Measurements from ENCODE around the gene CAPRIN2.

CAPRIN2 gene, protein sequence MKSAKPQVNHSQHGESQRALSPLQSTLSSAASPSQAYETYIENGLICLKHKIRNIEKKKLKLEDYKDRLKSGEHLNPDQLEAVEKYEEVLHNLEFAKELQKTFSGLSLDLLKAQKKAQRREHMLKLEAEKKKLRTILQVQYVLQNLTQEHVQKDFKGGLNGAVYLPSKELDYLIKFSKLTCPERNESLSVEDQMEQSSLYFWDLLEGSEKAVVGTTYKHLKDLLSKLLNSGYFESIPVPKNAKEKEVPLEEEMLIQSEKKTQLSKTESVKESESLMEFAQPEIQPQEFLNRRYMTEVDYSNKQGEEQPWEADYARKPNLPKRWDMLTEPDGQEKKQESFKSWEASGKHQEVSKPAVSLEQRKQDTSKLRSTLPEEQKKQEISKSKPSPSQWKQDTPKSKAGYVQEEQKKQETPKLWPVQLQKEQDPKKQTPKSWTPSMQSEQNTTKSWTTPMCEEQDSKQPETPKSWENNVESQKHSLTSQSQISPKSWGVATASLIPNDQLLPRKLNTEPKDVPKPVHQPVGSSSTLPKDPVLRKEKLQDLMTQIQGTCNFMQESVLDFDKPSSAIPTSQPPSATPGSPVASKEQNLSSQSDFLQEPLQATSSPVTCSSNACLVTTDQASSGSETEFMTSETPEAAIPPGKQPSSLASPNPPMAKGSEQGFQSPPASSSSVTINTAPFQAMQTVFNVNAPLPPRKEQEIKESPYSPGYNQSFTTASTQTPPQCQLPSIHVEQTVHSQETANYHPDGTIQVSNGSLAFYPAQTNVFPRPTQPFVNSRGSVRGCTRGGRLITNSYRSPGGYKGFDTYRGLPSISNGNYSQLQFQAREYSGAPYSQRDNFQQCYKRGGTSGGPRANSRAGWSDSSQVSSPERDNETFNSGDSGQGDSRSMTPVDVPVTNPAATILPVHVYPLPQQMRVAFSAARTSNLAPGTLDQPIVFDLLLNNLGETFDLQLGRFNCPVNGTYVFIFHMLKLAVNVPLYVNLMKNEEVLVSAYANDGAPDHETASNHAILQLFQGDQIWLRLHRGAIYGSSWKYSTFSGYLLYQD

DNA sequence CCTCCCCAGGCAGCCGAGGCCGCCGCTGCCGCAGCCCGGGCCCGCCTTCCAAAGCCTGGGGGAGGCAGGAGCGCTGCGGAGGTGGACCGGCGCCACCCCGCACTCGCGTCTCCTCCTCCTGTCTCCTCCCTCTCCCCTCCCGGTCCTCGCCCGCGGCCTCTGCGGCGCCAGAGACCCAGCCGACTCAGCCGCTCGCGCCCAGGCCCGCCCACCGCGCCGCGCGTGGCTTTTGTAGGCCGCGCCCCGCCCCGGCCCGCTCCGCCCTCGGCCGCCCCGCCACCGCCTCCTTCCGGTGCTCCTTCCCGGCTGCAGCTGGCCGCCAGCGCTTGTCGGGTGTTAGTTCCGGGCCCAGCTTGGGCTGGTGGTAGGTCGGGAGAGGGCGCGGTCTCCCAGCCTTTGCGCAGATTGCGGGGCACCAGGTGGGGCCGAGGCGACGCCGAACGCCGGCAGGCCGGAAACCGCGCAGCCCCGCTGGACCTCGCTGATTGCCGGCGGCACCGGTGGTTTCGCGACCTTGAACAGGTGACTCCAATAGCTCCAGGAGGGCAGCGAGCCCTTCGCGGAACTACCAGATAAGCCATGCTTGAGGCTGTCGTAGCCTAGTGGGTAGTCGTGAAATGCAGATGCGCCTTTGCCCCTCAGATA is at the start of gene CAPRIN2:
Gene CAPRIN2 (minus strand): TSS at position 202 of the 645 bp plus-strand sequence. CDS start 1,431 bp downstream, outside the sequence.
- DNase-seq (ENCODE audit: low read depth in 2 of 2), result peak; percentile 90 to 94

GRCh38 chr12:30797689-30798088 is 42.9 kb upstream of the CAPRIN2 start:
- DNase-seq (ENCODE audit: low read depth in 2 of 2), result no peak

- no peak for DNase-seq (ENCODE audit: low read depth in 2 of 2)
Measured at GRCh38 chr12:30796891-30797371, 42.2 kb upstream of the CAPRIN2 start.

DNA sequence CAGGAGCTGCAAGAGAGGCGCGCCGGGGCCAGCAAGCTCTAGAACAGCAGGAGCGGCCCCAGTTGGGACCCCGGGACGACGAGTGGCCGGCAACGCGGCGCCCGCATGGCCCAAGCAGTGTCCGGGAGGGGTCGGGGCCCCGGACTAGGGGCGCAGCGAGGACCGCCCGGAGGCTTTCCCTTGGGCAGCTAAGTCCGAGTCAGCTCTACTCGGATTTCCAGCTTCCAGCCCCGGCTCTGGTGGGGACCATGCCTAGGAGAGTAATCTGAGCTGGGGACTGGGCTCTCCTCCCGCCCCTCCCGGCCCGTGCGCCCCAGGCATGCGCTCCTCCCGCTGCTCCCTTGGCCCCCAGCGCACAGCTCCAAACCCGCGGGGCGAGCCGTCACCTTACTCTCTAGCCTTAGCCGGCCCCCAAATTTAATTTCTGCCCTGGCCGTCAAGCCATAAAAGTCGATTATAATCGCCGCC is 41.6 kb upstream of the CAPRIN2 start:
- DNase-seq (ENCODE audit: low read depth in 2 of 2), result no peak

DNA sequence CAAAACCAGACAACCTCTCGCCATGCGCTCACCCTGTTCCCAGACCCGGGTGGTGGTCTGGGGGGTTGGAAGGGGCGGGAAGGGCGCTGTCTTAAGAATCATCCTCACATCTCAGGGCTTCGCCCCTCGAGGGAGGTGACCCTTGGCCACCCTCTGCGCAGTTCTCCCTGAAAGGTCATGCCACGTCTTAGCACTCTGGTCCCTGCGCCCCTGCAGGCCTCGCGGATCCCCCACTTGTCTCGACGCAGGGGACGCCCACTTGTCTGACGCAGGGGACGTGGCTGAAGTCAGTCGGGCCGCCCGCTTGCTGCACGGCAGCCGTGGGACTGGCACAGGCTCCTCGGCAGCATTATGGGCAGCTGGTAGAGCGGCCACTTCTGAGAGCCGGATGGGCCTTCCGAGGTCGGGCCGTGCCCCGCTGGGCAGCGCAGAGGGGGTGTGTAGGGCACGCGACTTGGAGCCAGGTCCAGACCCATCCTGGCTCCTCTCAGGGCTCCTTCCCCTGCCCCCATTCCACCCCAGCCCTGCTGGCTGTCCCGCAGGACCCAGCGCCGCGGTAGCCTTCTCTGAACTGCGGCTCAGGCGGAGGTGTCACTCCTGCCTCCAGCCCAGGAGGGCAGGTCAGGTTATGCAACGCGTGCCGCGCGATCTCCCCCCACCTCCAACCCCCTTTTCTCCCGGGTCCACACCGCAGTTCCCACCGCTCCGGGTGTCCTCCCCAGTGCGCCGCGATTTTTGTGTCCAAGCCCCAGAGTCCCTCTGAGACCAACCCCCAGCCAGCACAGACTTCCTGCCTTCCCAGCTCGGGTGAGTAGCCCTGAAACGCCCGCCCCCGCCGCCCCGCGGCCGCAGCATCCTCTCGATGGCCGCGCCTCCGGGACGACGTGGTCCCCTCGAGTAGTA is 40.9 kb upstream of the CAPRIN2 start:
- DNase-seq (ENCODE audit: low read depth in 2 of 2), result peak; percentile 8 to 16

DNA sequence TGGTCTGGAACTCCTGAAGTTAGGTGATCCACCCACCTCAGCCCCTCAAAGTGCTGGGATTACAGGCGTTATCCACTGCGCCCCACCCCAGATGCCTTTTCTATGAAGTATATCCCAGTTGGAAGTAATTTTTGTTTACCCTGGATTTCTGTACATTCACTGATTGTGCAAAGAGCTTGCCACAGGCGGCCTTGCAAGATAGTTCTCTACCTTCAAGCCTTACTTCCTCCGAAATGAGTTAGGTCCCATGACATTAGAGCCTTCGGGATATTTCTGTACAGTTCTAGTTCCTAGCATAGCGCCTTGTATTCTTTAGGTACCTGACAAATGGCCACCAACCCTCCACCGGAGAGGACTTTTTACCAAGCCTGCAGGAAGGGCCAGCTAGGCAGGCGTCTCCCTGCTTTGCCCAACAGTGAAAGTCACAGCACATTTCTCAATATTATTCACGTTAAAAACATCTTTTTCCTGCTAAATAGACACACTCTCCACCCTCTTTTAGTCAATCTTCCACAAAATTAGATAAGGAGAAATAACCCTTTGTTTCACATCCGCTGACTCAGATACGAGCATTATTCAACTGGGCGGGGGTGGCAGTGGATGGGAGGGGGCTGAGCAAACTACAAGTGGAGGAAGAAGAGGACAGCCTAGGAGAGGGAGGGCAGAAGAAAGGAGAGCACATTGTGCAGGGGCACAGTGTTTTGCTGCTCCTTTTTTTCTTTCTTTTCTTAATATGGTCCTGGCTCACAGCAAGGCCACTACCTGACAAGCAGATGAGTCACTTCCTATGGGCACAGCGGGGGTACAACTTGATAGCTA is 40.0 kb upstream of the CAPRIN2 start:
- no peak for DNase-seq (ENCODE audit: low read depth in 2 of 2)

GRCh38 chr12:30794020-30794419 is 39.3 kb upstream of the CAPRIN2 start:
- DNase-seq (ENCODE audit: low read depth in 2 of 2), result no peak

DNA sequence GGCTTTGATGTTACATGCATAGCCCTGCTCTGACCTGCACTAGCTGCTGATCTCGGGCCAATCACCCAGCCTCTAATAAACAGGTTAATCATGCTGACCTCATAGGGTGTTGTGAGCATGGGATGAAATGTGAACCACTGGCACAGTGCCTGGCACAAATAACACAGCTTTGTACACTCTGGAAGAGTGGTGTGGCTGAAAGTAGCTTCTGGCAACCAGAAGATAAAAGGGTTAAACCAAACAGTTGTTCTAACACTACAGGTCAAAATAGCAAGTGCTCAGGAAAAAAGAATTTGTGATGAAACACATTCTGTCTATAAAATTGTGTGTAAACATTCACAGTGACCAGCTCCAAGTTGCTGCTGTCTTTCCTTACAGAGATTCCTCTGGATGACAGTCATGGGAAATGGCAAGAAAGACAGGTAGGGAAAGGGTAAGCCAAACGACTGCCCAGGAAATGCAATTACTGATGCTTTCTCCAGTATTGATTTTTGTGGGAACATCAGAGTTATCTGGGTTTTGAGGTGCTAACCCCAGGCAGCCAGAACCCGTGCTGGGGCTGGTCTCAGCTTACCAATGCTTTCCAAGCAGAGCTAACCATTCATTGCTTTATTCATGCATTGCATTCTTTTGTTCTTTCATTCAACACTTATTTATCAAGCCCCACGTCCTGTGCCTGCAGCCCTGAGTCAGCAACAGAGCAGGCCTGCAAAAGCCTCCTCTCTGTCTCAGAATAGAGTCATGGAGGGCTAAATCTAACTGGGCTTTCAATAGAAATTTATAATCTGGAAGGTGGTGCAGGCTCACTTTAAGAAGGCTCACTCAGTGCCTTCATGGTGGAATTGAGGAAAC is 38.1 kb upstream of the CAPRIN2 start:
- no peak for DNase-seq (ENCODE audit: low read depth in 2 of 2)

- no peak for DNase-seq (ENCODE audit: low read depth in 2 of 2)
Measured at GRCh38 chr12:30792085-30792484, 37.3 kb upstream of the CAPRIN2 start.

DNA sequence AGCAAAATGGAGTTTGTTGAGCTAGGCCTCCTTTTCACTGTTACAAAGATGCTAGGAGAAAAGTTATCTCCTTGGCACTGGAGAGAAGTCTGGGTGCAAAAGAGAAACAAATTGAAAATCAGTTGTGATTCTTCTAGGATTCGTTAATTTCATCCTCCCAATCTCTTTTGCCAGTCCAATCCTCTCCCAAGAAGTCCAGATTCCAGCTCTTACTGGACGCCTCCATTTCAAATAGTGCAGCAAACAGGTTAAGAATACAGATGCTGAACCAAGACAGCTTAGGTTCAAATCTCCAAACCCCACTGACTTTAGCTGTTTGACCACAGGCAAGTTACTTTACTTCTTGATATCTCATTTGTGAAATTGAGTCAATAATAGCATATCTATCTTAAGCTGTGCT is 34.0 kb upstream of the CAPRIN2 start:
- no peak for DNase-seq (ENCODE audit: low read depth in 2 of 2)

DNA sequence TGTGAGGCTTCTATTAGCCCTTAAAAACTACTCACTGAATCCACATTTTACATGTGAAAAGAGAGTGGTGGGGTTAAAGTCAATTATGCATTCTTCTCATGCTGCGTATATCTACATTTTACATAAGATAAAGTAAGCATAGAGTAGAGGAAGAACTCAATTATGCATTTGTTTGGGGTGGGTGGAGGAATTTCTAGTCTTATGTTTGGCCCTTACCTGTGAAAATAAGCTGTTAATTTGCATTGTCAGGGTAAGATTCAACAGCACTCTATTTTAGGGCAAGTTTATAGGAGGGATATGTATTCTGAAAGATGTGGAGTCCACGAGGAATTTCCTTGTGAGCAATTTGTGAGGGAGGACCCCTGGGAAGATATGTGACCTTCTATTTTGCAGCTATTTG is 30.9 kb upstream of the CAPRIN2 start:
- no peak for DNase-seq (ENCODE audit: low read depth in 2 of 2)

GRCh38 chr12:30784508-30784907 is 29.8 kb upstream of the CAPRIN2 start:
- DNase-seq (ENCODE audit: low read depth in 2 of 2), result no peak

- DNase-seq (ENCODE audit: low read depth in 2 of 2), result no peak
Measured at GRCh38 chr12:30783946-30784345, 29.2 kb upstream of the CAPRIN2 start.

- no peak for DNase-seq (ENCODE audit: low read depth in 2 of 2)
Measured at GRCh38 chr12:30782316-30783173, 27.8 kb upstream of the CAPRIN2 start.

GRCh38 chr12:30779578-30779977 is 24.8 kb upstream of the CAPRIN2 start:
- DNase-seq (ENCODE audit: low read depth in 2 of 2), result no peak

- DNase-seq (ENCODE audit: low read depth in 2 of 2), result no peak
Measured at GRCh38 chr12:30779178-30779577, 24.4 kb upstream of the CAPRIN2 start.

- DNase-seq (ENCODE audit: low read depth in 2 of 2), result no peak
Measured at GRCh38 chr12:30774599-30774998, 19.8 kb upstream of the CAPRIN2 start.

GRCh38 chr12:30769802-30770201 is 15.1 kb upstream of the CAPRIN2 start:
- no peak for DNase-seq (ENCODE audit: low read depth in 2 of 2)
